ENCODE data around the gene TIPIN.
"Not testable (repeated sequence)": the region's sequence is repeated elsewhere in the genome, so short reads cannot be mapped to it uniquely, and the experiment has no call there.

The TIPIN gene, protein sequence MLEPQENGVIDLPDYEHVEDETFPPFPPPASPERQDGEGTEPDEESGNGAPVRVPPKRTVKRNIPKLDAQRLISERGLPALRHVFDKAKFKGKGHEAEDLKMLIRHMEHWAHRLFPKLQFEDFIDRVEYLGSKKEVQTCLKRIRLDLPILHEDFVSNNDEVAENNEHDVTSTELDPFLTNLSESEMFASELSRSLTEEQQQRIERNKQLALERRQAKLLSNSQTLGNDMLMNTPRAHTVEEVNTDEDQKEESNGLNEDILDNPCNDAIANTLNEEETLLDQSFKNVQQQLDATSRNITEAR

DNA sequence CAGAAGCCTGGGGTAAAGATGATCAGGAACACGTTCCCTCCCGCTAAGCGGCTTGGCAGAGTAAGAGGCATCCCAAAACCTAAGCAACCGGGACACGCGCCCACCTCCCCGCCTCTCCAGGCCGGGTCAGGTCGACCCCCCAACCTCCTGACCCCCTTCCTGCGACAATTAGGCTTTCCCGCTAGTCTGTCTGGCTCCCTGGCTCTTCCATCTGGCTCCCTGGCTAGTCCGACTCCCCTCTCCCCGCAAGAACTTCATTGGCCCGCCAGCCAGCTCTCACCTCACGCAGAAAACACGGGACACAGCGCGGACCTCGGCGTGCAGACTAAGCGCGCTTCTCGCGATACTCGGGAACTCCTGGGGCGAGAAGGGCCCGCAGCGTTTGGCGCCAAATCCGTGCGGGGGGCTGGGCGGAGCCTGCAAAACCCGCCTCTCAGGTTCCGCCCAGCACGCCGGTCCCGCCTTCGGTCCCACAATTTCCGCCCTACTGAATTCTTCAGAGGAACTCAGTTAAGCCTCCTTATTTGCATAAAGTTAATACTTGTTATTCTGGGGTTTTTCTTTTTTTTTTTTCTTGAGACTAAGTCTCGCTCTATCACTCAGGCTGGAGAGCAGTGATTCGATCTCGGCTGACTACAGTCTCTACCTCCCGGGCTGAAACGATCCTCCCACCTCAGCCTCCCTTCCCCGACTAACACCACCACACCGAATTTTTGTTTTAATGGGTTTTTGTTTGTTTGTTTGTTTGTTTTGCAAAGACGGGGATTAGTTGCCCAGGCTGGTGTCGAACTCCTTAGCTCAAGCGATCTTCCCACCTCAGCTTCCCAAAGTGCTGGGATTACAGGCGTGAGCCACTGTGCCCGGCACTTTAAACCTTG, at the start of gene TIPIN:
TIPIN (minus strand) TSS at position 327 of the 878 bp plus-strand sequence. CDS start 3,738 bp downstream, outside the sequence.
- DNase-seq, result peak; percentile 21

DNA sequence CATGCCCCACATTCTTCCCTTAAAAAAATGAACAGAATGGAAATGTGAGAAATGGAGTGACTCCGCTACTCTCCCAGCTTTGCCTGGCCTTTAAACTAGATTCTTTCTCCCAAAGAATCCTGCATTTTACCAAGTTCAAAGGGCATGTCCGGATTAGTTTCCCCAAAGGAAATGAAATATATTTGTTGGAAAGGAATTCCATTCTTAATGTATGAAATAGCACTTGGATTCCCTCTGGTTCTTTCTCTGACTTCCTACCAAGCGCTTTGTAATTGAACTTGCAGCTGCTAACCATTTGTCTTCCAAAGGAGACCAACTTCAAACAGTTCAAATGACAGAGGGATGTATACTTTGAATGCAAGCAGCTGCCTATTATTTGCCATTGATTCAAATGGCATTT, 49.1 kb upstream of the TIPIN start:
- DNase-seq, result no peak

DNA sequence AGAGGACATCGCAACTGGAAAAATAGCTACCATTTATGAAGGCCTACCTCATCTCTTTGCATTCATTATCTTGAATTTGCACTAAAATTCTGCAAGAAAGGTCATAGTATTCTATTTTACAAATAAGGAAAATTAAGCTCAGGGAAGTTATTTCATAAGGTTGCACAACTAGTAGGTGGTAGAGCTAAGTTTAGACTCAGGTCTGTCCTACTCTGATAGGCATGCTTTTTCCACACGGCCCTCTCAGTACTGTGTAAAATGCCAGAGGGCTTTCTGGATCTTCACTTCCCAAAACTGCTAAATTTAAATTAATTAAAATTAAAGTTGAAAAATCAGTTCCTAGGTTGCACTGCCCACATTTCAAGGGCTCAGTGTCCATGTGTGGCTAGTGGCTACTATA, 48.5 kb upstream of the TIPIN start:
- no peak for DNase-seq

- DNase-seq, result no peak
These were observed 48.0 kb upstream of the TIPIN start for GRCh38 chr15:66404532-66404931.

DNA sequence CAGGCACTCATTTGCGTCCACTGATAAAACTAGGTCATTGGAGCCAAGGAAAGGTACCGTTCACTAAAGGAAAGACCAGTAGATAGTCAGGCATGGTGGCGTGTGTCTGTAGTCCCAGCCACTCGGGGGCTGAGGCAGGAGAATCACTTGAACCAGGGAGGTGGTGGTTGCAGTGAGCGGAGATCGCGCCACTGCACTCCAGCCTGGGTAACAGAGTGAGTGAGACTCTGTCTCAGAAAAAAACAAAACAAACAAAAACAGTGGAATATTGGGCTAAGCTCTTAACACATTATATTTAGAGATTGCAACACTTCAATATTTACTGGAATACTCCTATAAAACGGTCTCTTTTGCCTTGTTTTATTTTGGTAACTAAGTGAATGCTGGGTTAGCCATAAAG, 47.6 kb upstream of the TIPIN start:
- DNase-seq, result no peak

- no peak for DNase-seq
These were observed 46.8 kb upstream of the TIPIN start for GRCh38 chr15:66403323-66403722.

- no peak for DNase-seq
These were observed 46.3 kb upstream of the TIPIN start for GRCh38 chr15:66402761-66403284.

- no peak for DNase-seq
These were observed 44.9 kb upstream of the TIPIN start for GRCh38 chr15:66401130-66402021.

DNA sequence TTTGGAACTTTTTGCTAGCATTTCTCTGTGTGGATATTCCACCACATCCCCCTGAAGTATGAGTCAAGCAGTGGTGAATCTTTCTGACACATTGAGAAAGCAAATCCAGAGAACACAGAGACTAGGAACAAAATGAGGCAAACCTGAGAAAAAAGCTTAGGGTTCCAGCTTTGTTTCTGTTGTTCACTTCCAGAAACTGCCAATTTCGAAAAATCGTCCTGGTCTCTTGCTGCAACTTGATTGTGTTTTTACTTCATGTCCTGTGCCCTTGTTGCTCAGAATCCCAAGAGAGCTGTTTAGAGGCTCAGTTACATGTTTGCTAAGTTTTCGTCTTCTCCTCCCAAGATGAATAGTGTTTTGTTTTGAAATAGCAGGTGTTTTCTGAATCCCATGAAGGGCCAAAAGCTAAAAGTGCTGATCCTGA, 43.9 kb upstream of the TIPIN start:
- DNase-seq, result no peak

- no peak for DNase-seq
These were observed 42.8 kb upstream of the TIPIN start for GRCh38 chr15:66399276-66399675.

DNA sequence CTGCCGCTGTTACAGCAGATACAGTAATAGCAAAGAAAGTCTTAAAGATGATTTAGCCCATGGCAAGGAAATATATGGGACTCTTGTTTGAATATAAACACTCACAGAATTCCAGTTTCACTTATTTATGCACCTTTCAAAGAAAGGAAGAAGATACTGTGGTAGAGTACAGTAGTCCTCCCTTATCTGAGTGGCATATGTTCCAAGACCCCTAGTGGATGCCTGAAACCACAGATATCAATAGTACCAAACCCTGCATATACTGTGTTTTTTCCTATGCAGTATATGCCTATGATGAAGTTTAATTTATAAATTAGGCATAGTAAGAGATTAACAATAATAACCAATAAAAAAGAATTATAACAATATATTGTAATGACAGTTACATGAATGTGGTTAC, 38.4 kb upstream of the TIPIN start:
- DNase-seq, result no peak

GRCh38 chr15:66394472-66394871, 38.0 kb upstream of the TIPIN start:
- DNase-seq, result no peak

DNA sequence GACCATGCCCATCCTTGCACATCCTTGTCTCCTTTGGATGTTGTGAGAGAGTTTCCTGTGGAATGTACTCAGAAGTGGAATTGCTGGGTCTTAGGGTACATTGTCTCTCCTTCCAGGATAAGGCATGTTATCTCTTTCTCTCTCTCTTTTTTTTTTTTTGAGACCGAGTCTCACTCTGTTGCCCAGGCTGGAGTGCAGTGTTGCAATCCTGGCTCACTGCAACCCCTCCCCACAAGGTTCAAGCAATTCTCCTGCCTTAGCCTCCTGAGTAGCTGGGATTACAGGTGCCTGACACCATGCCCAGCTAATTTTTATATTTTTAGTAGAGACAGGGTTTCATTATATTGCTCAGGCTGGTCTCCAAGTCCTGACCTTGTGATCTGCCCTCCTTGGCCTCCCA, 36.6 kb upstream of the TIPIN start:
- DNase-seq, result not testable (repeated sequence)

DNA sequence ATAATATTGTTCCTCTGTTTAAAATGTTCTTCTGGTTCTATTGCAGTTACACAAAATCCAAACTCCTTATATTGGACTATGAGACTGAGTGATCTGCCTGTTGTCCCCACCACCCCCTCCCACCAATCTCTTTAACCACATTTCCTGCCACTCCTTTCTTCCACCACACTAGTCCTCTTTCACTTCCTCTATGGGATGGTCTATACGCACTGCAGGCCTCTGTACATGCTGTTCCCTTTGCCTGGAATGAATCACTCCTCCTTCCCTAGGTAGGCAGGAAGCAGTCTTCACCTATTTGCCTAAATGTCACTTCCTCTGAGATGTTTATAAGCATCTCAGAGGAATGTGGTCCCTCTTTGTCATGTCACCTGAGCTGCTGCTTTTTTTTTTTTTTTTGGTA, 34.2 kb upstream of the TIPIN start:
- no peak for DNase-seq

DNA sequence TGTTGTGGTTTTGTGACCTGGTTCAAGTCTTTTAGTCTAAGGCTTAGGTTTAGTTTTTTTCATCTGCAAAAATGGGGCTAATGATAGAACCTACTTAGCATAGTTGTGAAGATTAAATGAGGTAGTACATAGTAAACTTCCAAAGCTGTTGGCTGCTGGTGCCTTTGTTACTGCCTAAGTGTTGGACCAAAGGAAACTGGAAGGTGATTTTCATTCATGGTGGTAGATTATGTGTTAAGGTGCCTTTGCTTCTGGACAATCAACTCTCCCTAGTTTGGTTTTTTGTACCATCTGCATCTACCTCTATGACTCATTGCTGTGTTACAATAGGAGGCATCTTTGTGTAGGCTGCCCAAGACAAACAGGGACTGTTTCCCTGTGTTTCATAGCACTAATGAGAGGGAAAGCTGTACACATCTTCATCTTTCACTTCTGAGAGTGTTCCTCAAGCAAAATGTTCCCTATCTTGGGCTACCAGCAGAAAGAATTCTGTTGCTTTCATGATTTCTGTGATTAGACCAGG, 33.4 kb upstream of the TIPIN start:
- no peak for DNase-seq

- DNase-seq, result no peak
These were observed 32.8 kb upstream of the TIPIN start for GRCh38 chr15:66389098-66389858.

- DNase-seq, result no peak
These were observed 32.1 kb upstream of the TIPIN start for GRCh38 chr15:66388576-66388975.

DNA sequence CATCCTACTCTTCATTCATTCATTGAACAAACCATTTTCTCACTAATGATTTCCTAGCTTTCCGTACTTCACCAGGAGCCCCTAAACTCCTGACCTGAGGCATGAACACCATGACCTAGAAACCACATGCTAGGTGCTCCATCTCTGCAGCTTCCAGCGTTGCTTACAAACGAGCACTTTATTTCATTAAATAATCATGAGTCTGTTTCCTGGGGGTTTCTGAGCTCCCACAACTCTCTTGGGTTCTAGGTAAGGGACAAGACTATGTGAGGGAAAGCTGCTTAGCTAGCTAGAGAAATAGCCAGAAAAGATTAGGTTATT, 31.5 kb upstream of the TIPIN start:
- no peak for DNase-seq

DNA sequence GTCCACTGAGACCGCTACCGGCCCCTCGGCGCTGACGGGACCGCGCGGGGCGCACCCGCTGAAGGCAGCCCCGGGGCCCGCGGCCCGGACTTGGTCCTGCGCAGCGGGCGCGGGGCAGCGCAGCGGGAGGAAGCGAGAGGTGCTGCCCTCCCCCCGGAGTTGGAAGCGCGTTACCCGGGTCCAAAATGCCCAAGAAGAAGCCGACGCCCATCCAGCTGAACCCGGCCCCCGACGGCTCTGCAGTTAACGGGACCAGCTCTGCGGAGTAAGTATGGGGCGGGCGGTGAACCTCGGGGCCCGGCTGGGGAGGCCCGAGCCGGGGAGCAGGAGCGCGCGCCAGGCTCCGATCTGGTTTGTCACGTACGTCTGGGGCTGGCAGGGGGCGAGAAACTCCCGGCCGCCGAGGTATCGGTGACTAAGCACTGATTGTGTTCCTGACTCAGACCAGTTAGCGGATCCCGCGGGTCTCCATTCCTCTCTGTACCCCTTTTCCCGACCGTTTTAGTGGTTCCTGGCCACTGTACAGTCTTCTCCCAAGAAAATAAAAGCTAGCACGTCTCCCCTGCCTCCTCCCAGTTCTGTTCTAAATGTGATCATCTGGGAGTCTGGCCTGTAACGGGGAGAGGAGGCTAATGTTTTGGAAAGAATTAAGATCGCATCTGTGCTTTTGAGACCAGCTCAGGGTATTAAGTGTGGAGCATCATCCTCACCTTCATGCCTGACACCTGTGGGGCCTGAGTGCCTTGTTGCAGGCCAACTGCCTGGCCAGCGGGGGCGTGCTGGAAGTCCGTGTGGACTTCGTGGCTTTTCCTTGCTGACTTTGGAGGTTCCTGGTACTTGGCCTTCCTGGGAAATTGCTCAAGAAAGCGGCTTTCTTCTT, 30.9 kb upstream of the TIPIN start:
- no peak for DNase-seq

- peak; percentile 51 for DNase-seq
These were observed 30.0 kb upstream of the TIPIN start, which contains the start of gene MAP2K1 for GRCh38 chr15:66386204-66387123. TSS of gene MAP2K1 (plus strand) at chr15:66386912. CDS start at chr15:66387348, 436 bp downstream.
